ENCODE results near the gene PHGDH. TPM values are rescaled to one million over a fixed set of nuclear protein-coding genes. Genes with fewer than 3 reads are reported as not detected.

Gene PHGDH
- total and polyA plus RNA-seq, 9 of the 15 experiments (the other 6 are each of a cell fraction or from before 2014, with no cell fraction given): 6.7 to 84.2 (median 36.2) TPM

DNA sequence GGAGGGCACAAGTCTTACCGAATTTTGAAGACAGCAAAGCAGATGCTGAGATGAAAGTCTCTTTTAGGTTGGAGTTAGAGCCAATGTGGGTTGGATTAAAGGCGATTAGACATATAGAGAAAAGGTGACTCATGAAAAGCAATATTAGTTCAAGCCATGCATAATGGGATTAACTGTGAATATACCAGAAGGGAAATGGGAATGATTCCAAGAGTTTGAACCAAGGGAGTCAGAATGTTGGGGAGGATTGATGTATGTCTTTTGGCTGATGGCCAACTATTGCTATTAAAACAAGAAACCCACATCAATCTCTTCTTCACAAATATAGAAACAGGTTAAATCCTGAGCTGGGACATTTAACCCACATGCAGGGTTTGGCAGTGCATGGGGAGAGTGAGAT, 55.8 kb downstream of the PHGDH start:
- Histone ChIP-seq H3K9me1 (ENCODE audit: control insufficient read depth, insufficient read depth, low read length) (no peaks in the 10 kb centered on the region), H3K27me3 (ENCODE audit: control insufficient read depth in 2 of 2, insufficient read depth in 2 of 2, low read length in 2 of 2) (peaks cover 6 to 11% of the 10 kb centered on the region in 2 experiments; a peak in 4 of 5 replicates), H4K20me1 (replicated peaks; ENCODE audit: control insufficient read depth, insufficient read depth, low read length) (no peaks in the 10 kb centered on the region), H3K4me3 (no peak overlapping the region), H3K27ac (ENCODE audit: extremely low read depth, low read depth, low read length) (no peak overlapping the region), H3K36me3 (ENCODE audit: control insufficient read depth, insufficient read depth, low read length) (no peaks in the 10 kb centered on the region), H3K9ac (ENCODE audit: insufficient read depth in 1 of 2, low read depth in 2 of 2, low read length in 2 of 2) (no peak overlapping the region), H3K9me3 (replicated peaks; ENCODE audit: control insufficient read depth, insufficient read depth, low read depth, low read length) (no peaks in the 10 kb centered on the region), H3K4me1 (replicated peaks in 1 of 2; ENCODE audit: control insufficient read depth in 2 of 2, insufficient read depth in 2 of 2, low read length in 2 of 2) (no peaks in the 10 kb centered on the region), H3K4me2 (ENCODE audit: insufficient read depth, low read length) (no peak overlapping the region), H2AFZ (ENCODE audit: low read depth, low read length) (no peak overlapping the region), H3K79me2 (ENCODE audit: control insufficient read depth, insufficient read depth, low read length) (no peaks in the 10 kb centered on the region)
- no peak for DNase-seq (ENCODE audit: extremely low read depth in 1 of 4, low spot score in 3 of 4)
- intact Hi-C loops (cut with micrococcal nuclease) (no loop called here), in situ Hi-C loops (cut with MboI) (no loop called here)
- POLR2A ChIA-PET: interaction anchor here (0.7 kb wide), 1 partner anchor 504 kb away, joined by 3 read pairs; no protein-coding TSS in a partner anchor
- no peak for FAIRE-seq
- no peak for ATAC-seq
- TF ChIP-seq NFIC (IDR thresholded peaks at IDR 0.05) (peak; percentile 73), HDAC6 (IDR thresholded peaks at IDR 0.05; ENCODE audit: low read depth, low read length) (no peak), EZH2 (IDR thresholded peaks at IDR 0.05; ENCODE audit: borderline replicate concordance, low read depth, low read length) (no peak)
- no TSS peak for BruUV-seq (replicated peaks)
- 0% methylated on average over 2 of the region's 2 CpGs for WGBS (ENCODE audit: insufficient coverage, low coverage, missing lambda C conversion rate)
- CTCF ChIA-PET (ENCODE audit: low intra/inter-chr PET ratio): interaction anchor here (0.6 kb wide), 1 partner anchor 520 kb away, joined by 3 read pairs; no protein-coding TSS in a partner anchor

DNA sequence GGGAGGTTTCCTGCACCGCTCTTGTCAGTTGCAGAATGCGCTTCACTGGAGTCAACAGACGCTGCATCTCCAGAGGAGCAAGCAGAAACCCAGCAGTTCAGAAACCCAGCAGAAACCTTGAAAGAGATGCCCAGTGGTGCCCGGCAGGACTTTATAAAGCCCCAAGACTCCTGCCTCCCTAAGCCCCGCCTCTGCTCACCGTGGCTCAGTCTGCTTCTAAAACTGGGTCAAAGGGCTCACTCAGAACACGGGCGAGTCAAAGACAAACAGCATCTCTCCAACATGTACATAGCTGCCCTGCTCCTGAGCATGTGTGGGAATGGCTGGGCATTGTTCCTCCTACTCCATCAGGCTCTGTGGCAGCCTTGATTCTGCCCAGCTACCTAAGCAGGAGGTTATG, 57.0 kb downstream of the PHGDH start, which contains the start of gene HMGCS2:
Gene HMGCS2, minus strand, starts transcription at position 128 of the 400 bp plus-strand sequence. Its CDS starts 61 bp downstream, at position 67.
- ChIA-PET POLR2A (interaction anchor here (1.3 kb wide), 1 partner anchor 11 kb away, joined by 4 read pairs; no protein-coding TSS in a partner anchor), CTCF (ENCODE audit: low intra/inter-chr PET ratio) (no interaction called here)
- Histone ChIP-seq H3K36me3 (ENCODE audit: control insufficient read depth, insufficient read depth, low read length) (no peaks in the 10 kb centered on the region), H4K20me1 (replicated peaks; ENCODE audit: control insufficient read depth, insufficient read depth, low read length) (no peaks in the 10 kb centered on the region), H3K9me1 (ENCODE audit: control insufficient read depth, insufficient read depth, low read length) (no peaks in the 10 kb centered on the region), H3K4me3 (no peak within 1 kb of the TSS), H3K9ac (ENCODE audit: insufficient read depth in 1 of 2, low read depth in 2 of 2, low read length in 2 of 2) (no peak within 1 kb of the TSS), H3K27me3 (ENCODE audit: control insufficient read depth in 2 of 2, insufficient read depth in 2 of 2, low read length in 2 of 2) (peaks cover 5 to 11% of the 10 kb centered on the region in 2 experiments), H3K27ac (ENCODE audit: extremely low read depth, low read depth, low read length) (no peak within 1 kb of the TSS), H2AFZ (ENCODE audit: low read depth, low read length) (no peak within 1 kb of the TSS), H3K9me3 (replicated peaks; ENCODE audit: control insufficient read depth, insufficient read depth, low read depth, low read length) (no peaks in the 10 kb centered on the region), H3K4me2 (ENCODE audit: insufficient read depth, low read length) (no peak within 1 kb of the TSS), H3K4me1 (replicated peaks in 1 of 2; ENCODE audit: control insufficient read depth in 2 of 2, insufficient read depth in 2 of 2, low read length in 2 of 2) (no peaks in the 10 kb centered on the region), H3K79me2 (ENCODE audit: control insufficient read depth, insufficient read depth, low read length) (no peaks in the 10 kb centered on the region)
- FAIRE-seq (no peak), ATAC-seq (no peak), DNase-seq (ENCODE audit: extremely low read depth in 1 of 4, low spot score in 3 of 4) (no peak)
- in situ Hi-C loops (cut with MboI) (no loop called here), intact Hi-C loops (cut with micrococcal nuclease) (no loop called here)
- 0% methylated on average over 8 of the region's 8 CpGs for WGBS (ENCODE audit: insufficient coverage, low coverage, missing lambda C conversion rate)
- TF ChIP-seq SUPT5H (IDR thresholded peaks at IDR 0.05): no peak
- TF ChIP-seq ZNF696 (CRISPR knock-in tag; conservative IDR thresholded peaks at IDR 0.05): no peak
- no peak for TF ChIP-seq CHD2 (IDR thresholded peaks at IDR 0.05; ENCODE audit: low read depth, low read length)
- no peak for TF ChIP-seq SMARCB1 (IDR thresholded peaks at IDR 0.05; ENCODE audit: insufficient read length, low read depth)
- no TSS peak for BruUV-seq (replicated peaks)

All from K562 (cell line).